ENCODE measurements around the gene ATG2A.

- TF ChIP-seq POLR2AphosphoS5 (IDR thresholded peaks at IDR 0.05), result no peak
- TF ChIP-seq, protein P1, sequence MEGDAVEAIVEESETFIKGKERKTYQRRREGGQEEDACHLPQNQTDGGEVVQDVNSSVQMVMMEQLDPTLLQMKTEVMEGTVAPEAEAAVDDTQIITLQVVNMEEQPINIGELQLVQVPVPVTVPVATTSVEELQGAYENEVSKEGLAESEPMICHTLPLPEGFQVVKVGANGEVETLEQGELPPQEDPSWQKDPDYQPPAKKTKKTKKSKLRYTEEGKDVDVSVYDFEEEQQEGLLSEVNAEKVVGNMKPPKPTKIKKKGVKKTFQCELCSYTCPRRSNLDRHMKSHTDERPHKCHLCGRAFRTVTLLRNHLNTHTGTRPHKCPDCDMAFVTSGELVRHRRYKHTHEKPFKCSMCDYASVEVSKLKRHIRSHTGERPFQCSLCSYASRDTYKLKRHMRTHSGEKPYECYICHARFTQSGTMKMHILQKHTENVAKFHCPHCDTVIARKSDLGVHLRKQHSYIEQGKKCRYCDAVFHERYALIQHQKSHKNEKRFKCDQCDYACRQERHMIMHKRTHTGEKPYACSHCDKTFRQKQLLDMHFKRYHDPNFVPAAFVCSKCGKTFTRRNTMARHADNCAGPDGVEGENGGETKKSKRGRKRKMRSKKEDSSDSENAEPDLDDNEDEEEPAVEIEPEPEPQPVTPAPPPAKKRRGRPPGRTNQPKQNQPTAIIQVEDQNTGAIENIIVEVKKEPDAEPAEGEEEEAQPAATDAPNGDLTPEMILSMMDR (IDR thresholded peaks at IDR 0.05), result no peak
- no peak for TF ChIP-seq POLR2A (IDR thresholded peaks at IDR 0.05; ENCODE audit: low read depth)
- no peak for TF ChIP-seq EP300 (IDR thresholded peaks at IDR 0.05)
These were observed 28.6 kb downstream of the ATG2A start for GRCh38 chr11:64888406-64888728.

All from esophagus muscularis mucosa (tissue), 4 donors.